TTC549 (cell line): ENCODE measurements around the gene SUN1.
"Not testable (repeated sequence)": the region's sequence is repeated elsewhere in the genome, so short reads cannot be mapped to it uniquely, and the experiment has no call there.

Experiments used
- FAIRE-seq: peaks from 2 replicates; lab custom pipeline; 2012; peaks lifted over from hg19 to GRCh38; lab: Jason Lieb, UNC

Gene SUN1

DNA sequence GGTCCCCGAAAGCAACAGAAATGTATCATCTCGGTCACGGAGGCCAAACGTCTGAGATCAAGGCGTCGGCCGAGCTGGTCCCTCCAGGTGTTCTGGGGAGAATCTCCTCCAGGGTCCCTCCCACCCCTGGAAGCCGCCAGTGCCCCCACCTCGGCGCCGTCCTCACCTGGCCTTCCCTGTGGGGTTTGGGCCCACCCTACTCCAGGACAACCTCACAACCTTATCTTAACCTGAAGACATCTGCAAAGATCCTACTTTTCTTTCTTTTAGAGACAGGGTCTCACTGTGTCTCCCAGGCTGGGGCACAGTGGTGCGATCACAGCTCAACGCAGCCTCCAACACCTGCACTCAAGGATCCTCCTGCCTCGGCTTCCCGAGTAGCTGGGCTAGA lies 88.8 kb downstream of the SUN1 start:
- no peak for FAIRE-seq

DNA sequence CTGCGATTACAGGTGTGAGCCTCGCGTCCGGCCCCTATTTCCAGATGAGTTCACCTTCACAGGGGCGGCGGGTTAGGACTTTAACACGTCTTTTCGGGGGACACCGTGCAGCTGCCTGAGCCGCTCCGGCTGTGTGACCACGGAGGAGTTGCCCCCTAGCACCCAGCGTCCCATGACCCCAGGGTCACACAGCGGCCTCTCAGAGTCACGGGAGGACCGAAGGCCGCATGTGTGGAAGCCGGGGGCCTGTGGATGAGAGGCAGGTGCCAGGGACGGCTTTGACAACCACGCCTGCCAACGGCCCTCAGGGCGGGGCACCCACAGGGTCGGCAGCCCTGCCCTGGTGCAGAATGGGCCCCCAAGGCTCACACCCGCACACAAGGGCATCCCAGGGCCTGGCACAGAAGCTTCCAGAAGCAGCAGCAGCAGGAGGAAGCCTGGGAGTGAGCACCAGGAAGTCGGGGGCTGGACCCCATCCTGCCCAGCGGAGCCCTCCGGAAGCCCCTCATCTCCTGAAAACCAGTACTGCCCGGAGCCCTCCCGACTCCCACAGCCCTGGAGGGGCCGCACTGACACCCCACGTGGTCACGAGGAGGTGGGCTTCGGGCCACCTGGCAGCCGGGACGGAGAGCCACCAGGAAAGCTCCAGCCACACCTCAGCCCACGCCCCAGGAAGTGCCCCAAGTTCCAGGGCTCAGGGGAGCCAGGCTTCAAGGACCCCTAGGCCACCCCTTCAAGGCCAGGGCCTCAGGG lies 89.5 kb downstream of the SUN1 start:
- no peak for FAIRE-seq

DNA sequence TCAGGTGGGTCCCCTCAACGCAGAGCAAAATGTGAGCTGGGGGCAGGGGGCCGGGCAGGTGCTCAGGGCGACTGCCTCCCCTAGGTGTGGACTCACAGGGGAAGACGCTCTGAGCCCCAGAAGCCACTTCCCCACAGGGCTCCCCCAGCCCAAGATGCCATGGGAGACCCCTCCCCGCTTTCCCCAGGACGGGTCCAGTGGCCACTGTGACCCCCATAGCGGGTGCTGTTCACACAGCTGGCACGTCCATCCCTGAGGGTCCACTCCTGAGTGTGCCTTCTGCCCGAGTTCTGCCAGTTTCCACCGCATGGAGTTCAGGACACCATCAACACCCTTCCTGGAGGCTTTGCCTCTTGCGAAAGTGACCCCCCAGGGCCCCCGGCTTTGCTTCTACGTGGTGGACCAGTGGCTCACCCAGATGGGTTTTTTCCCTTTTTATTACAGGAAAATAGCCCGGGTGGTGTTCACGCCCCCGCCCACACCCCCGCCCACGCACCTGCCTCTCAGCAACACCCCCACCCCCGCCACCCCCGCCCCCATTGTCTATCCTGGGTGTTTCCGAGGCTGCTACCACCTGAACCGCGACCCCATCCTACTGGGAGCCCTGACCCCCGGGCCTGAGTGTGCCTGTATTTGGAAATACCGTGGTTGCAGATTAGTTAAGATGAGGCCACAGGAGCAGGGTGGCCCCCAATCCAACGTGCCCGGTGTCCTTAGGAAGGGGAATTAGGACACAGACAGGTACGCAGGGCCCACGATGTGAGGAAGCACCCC lies 90.2 kb downstream of the SUN1 start:
- no peak for FAIRE-seq

DNA sequence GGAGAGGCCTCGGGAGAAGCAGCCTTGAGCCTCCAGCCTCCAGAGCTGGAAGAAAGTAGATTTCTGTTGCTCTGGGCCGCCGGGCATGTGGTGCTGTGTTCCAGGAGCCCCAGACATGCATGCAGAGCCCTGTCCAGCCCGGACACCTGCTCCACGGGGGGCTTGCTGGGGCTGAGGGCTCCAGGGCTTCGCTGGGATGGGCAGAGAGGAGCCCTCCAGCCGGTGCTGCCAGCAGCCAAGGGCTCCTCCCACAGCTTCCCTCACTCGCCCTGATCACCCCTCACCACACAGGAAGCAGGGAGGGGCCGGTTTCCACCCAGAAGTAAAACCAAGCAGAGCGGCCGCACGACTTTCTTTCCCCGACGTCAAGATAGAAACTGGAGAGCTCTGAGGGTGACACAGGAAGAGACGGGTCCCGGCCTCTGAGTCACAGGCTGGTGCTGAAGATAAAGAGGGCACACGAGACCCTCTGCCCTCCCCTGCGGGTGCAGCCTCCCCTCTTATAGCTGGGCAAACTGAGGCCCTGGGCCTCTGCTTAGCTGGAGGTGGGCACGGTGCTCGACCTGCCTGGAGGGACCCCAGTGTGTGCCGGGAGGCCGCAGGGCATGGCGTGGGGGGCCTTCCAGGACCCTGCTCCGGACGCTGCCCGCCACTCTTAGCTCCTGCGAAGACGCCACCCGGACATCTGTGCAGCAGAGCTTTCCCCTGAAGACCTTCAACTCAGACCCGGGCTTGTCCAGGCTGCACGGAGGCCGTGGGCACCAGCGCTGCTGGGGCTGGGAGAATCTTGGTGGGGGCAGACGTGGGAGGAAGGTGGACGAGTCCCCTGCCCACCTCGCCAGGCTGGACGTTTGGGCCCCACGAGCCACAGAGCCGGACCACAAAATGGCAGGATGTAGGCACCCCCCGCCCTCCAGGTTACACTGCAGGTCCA lies 91.1 kb downstream of the SUN1 start:
- no peak for FAIRE-seq

DNA sequence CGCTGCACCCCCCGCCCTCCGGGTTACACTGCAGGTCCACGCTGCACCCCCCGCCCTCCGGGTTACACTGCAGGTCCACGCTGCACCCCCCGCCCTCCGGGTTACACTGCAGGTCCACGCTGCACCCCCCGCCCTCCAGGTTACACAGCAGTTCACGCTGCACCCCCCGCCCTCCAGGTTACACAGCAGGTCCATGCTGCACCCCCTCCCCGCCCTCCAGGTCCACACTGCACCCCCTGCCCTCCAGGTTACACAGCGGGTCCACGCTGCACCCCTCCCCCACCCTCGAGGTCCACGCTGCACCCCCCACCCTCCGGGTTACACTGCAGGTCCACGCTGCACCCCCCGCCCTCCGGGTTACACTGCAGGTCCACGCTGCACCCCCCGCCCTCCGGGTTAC lies 91.8 kb downstream of the SUN1 start:
- FAIRE-seq = not testable (repeated sequence)
